SK-N-MC (cell line): ENCODE data around the gene LAMC3.

ENCODE experiments used
- DNase-seq: peaks from one replicate; pipeline ENCODE4 v3.0.0-alpha.2; 2011; ENCODE audit warnings: low read depth, low spot score
- H3K27ac ChIP-seq: fragments of 200-600 bp; sonication (generic); 2 replicates; pipeline ENCODE4 v1.5.1; 2016; ENCODE audit warnings: mixed run types
- H3K36me3 ChIP-seq: fragments of 200-600 bp; sonication (generic); 2 replicates; pipeline ENCODE4 v1.6.1; 2017; ENCODE audit warnings: antibody characterized with exemption, low read length, mixed read lengths; ENCODE audit not compliant: insufficient read depth
- H3K4me3 ChIP-seq: fragments of 200-600 bp; sonication (generic); 2 replicates; pipeline ENCODE4 v1.5.1; 2016
- H3K9ac ChIP-seq: fragments of 200-600 bp; sonication (generic); 2 replicates; pipeline ENCODE4 v1.8.0; 2017; ENCODE audit warnings: mixed run types, mixed read lengths; ENCODE audit not compliant: insufficient read length
- H3K9me3 ChIP-seq: fragments of 200-600 bp; sonication (generic); 2 replicates; pipeline ENCODE4 v1.6.1; 2017; ENCODE audit warnings: low read depth, mild to moderate bottlenecking, antibody characterized with exemption, low read length, moderate library complexity, mixed read lengths
- EZH2 ChIP-seq: fragments of 200-600 bp; sonication (generic); IDR thresholded peaks from one replicate; pipeline ENCODE4 v1.6.1; 2017; ENCODE audit warnings: antibody characterized with exemption
- FOXP2 ChIP-seq: optimal IDR thresholded peaks from 2 replicates; pipeline ENCODE3; 2011; ENCODE audit warnings: mild to moderate bottlenecking, moderate library complexity; ENCODE audit not compliant: insufficient read depth; ENCODE audit errors: extremely low read length, control extremely low read depth
- POLR2AphosphoS5 ChIP-seq: IDR thresholded peaks from 2 replicates; pipeline ENCODE4 v1.6.1; 2012; ENCODE audit warnings: mild to moderate bottlenecking, low read depth, low read length, borderline replicate concordance

LAMC3 gene

GRCh38 chr9:131025953-131026858 lies 17.2 kb downstream of the LAMC3 start:
- TF ChIP-seq FOXP2 (no peak), EZH2 (no peak), POLR2AphosphoS5 (no peak)
- no peaks in the 10 kb centered on the region for H3K9me3 ChIP-seq
- no peaks in the 10 kb centered on the region for H3K36me3 ChIP-seq
- DNase-seq: no peak
- H3K9ac ChIP-seq: no peak overlapping the region
- no peak overlapping the region for H3K4me3 ChIP-seq
- no peak overlapping the region for H3K27ac ChIP-seq

GRCh38 chr9:131027048-131027871 lies 18.3 kb downstream of the LAMC3 start:
- Histone ChIP-seq H3K9me3 (no peaks in the 10 kb centered on the region), H3K4me3 (no peak overlapping the region), H3K36me3 (no peaks in the 10 kb centered on the region), H3K9ac (no peak overlapping the region), H3K27ac (no peak overlapping the region)
- no peak for DNase-seq
- TF ChIP-seq FOXP2 (no peak), POLR2AphosphoS5 (no peak), EZH2 (no peak)

GRCh38 chr9:131027872-131028179 lies 18.9 kb downstream of the LAMC3 start:
- TF ChIP-seq FOXP2 (no peak), EZH2 (no peak), POLR2AphosphoS5 (no peak)
- no peak overlapping the region for H3K9ac ChIP-seq
- DNase-seq: no peak
- H3K4me3 ChIP-seq: no peak overlapping the region
- no peaks in the 10 kb centered on the region for H3K9me3 ChIP-seq
- no peaks in the 10 kb centered on the region for H3K36me3 ChIP-seq
- no peak overlapping the region for H3K27ac ChIP-seq

GRCh38 chr9:131028221-131028884 lies 19.4 kb downstream of the LAMC3 start:
- Histone ChIP-seq H3K36me3 (no peaks in the 10 kb centered on the region), H3K9me3 (no peaks in the 10 kb centered on the region), H3K4me3 (no peak overlapping the region), H3K9ac (no peak overlapping the region), H3K27ac (no peak overlapping the region)
- no peak for TF ChIP-seq FOXP2
- TF ChIP-seq EZH2: no peak
- no peak for TF ChIP-seq POLR2AphosphoS5
- no peak for DNase-seq

- TF ChIP-seq POLR2AphosphoS5 (no peak), FOXP2 (no peak)
- Histone ChIP-seq H3K9me3 (no peaks in the 10 kb centered on the region), H3K9ac (no peak overlapping the region)
Observed at GRCh38 chr9:131028931-131029573, 20.1 kb downstream of the LAMC3 start.

GRCh38 chr9:131029574-131029952 lies 20.6 kb downstream of the LAMC3 start:
- no peak for TF ChIP-seq EZH2
- no peak for TF ChIP-seq POLR2AphosphoS5
- TF ChIP-seq FOXP2: no peak

More at GRCh38 chr9:131028931-131029573, 20.1 kb downstream of the LAMC3 start:
- Histone ChIP-seq H3K27ac (no peak overlapping the region), H3K4me3 (no peak overlapping the region), H3K36me3 (no peaks in the 10 kb centered on the region)
- DNase-seq: no peak

GRCh38 chr9:131030239-131031004 lies 21.4 kb downstream of the LAMC3 start:
- no peak overlapping the region for H3K4me3 ChIP-seq
- no peak overlapping the region for H3K9ac ChIP-seq
- H3K9me3 ChIP-seq: no peaks in the 10 kb centered on the region
- TF ChIP-seq FOXP2 (no peak), POLR2AphosphoS5 (no peak), EZH2 (no peak)
- no peak overlapping the region for H3K27ac ChIP-seq
- no peak for DNase-seq
- no peaks in the 10 kb centered on the region for H3K36me3 ChIP-seq

More at GRCh38 chr9:131029574-131029952, 20.6 kb downstream of the LAMC3 start:
- H3K9me3 ChIP-seq: no peaks in the 10 kb centered on the region
- no peak for DNase-seq
- H3K27ac ChIP-seq: no peak overlapping the region
- no peak overlapping the region for H3K4me3 ChIP-seq
- no peaks in the 10 kb centered on the region for H3K36me3 ChIP-seq
- H3K9ac ChIP-seq: no peak overlapping the region
